H1 (cell line): ENCODE data around the gene SIGLEC7.

ENCODE experiments used
- SRF ChIP-seq: IDR thresholded peaks from 2 replicates; pipeline ENCODE4 v1.6.1; 2011; ENCODE audit warnings: mild to moderate bottlenecking, low read depth, low read length, moderate library complexity
- TF ChIP-seq, protein P1 (sequence below), 3 experiments: IDR thresholded peaks; 1 replicate in 2 of 3; 2 replicates in 1 of 3; pipeline versions ENCODE4 v1.5.1 to v1.6.1; 2011; ENCODE audit warnings: low read length in 3 of 3, mild to moderate bottlenecking in 3 of 3, inconsistent platforms in 2 of 3, low read depth in 1 of 3, moderate library complexity in 1 of 3; ENCODE audit not compliant: insufficient read depth in 1 of 3; ENCODE audit errors: control extremely low read depth in 1 of 3

DNA sequence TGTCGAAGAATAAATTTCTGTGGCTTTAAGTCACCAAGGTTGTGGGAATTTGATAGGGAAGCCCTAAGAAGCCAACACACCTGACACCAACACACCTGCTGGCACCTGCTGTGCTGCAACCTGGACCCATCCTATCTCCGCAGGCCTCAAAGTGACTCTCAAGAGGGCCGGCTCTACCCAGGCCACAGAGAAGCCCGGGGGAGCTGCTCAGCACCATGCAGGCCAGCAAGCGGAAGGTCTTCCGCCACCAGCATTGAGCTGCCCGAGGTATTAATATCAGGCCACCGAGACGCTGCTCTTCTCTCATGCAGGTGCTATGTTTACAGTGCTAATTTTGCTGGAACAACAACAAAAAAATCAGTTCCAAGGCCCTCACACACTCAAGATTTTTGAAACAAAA, 50.6 kb downstream of the SIGLEC7 start:
- TF ChIP-seq SRF, result no peak
- TF ChIP-seq, protein P1, sequence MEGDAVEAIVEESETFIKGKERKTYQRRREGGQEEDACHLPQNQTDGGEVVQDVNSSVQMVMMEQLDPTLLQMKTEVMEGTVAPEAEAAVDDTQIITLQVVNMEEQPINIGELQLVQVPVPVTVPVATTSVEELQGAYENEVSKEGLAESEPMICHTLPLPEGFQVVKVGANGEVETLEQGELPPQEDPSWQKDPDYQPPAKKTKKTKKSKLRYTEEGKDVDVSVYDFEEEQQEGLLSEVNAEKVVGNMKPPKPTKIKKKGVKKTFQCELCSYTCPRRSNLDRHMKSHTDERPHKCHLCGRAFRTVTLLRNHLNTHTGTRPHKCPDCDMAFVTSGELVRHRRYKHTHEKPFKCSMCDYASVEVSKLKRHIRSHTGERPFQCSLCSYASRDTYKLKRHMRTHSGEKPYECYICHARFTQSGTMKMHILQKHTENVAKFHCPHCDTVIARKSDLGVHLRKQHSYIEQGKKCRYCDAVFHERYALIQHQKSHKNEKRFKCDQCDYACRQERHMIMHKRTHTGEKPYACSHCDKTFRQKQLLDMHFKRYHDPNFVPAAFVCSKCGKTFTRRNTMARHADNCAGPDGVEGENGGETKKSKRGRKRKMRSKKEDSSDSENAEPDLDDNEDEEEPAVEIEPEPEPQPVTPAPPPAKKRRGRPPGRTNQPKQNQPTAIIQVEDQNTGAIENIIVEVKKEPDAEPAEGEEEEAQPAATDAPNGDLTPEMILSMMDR (IDR thresholded peaks at IDR 0.05; ENCODE audit: control extremely low read depth in 1 of 3, insufficient read depth in 1 of 3, low read depth in 1 of 3, low read length in 3 of 3), result no peak
